Type B pancreatic cell (in vitro differentiated cells): ENCODE data around the gene ALG2. TPM values are rescaled to one million over a fixed set of nuclear protein-coding genes. Genes with fewer than 3 reads are reported as not detected.

Source experiments
- DNase-seq: peaks from one replicate; pipeline ENCODE4 v3.0.0; 2021; ENCODE audit warnings: mixed read lengths; ENCODE audit not compliant: unreplicated experiment; ENCODE audit errors: extremely low spot score
- H3K27ac Mint-ChIP-seq: 2 replicates; pipeline ENCODE4 v1.8.0; 2021; ENCODE audit warnings: mild to moderate bottlenecking, mixed read lengths
- H3K27me3 Mint-ChIP-seq: 2 replicates; pipeline ENCODE4 v1.8.0; 2021; ENCODE audit warnings: mixed read lengths
- H3K36me3 Mint-ChIP-seq: 2 replicates; pipeline ENCODE4 v1.8.0; 2021; ENCODE audit warnings: mixed read lengths
- H3K4me1 Mint-ChIP-seq: one replicate; pipeline ENCODE4 v1.8.0; 2021; ENCODE audit warnings: mixed read lengths; ENCODE audit not compliant: unreplicated experiment
- H3K4me3 Mint-ChIP-seq: 2 replicates; pipeline ENCODE4 v1.8.0; 2021; ENCODE audit warnings: mild to moderate bottlenecking, mixed read lengths
- H3K9me3 Mint-ChIP-seq: 2 replicates; pipeline ENCODE4 v1.8.0; 2021; ENCODE audit warnings: mixed read lengths
- total RNA-seq: library from RNA; stranded (reverse); gene quantifications from 2 replicates; pipeline ENCODE4 v1.2.1, GENCODE V29; 2021; ENCODE audit warnings: low replicate concordance
- TF ChIP-seq, protein P1 (sequence below): fragments of 200-600 bp; sonication (generic); conservative IDR thresholded peaks from 2 replicates; pipeline ENCODE4 v1.5.0; 2021; ENCODE audit warnings: antibody characterized with exemption, mild to moderate bottlenecking

ALG2 gene
- total RNA-seq, 1 donor from 2014 or later: 35.3 TPM

DNA sequence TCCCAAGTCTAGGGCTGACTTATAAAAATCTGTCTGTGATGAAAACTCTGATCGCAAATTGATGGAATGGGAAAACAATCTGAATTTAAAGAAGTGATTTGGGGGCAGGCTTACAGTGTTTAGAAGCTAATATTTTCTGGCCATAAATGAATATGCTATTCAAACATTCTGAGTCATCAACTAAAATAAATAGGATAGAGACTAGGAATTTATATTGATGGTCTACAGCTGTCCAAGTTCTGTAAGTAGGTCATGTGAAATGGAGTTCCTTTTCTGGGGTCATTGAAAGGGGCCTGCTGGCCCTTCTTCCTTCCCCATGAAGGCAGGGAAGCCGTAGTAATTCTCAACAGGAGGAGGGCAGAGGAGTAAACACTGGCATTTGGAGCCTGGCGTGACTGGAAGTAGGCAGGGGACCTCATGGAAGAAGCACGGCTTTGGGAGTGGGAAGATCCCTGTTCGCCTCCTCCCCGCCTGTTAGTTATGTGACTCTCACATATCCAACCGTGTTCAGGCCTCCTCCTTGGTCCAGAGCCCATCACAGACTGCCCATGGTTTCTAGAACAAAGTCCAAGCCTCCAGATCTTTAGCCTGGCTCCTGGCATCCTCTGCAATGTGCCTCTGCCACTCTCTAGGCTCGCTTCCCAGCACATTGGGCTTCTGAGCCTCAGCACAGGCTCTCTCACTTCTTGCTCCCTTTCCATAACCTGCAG lies 31.7 kb downstream of the ALG2 start:
- DNase-seq: no peak
- Mint-ChIP-seq H3K36me3 (no peaks in the 10 kb centered on the region), H3K9me3 (no peaks in the 10 kb centered on the region), H3K4me1 (no peaks in the 10 kb centered on the region), H3K27me3 (peaks cover 32% of the 10 kb centered on the region), H3K4me3 (no peak overlapping the region), H3K27ac (no peak overlapping the region)
- TF ChIP-seq, protein P1, sequence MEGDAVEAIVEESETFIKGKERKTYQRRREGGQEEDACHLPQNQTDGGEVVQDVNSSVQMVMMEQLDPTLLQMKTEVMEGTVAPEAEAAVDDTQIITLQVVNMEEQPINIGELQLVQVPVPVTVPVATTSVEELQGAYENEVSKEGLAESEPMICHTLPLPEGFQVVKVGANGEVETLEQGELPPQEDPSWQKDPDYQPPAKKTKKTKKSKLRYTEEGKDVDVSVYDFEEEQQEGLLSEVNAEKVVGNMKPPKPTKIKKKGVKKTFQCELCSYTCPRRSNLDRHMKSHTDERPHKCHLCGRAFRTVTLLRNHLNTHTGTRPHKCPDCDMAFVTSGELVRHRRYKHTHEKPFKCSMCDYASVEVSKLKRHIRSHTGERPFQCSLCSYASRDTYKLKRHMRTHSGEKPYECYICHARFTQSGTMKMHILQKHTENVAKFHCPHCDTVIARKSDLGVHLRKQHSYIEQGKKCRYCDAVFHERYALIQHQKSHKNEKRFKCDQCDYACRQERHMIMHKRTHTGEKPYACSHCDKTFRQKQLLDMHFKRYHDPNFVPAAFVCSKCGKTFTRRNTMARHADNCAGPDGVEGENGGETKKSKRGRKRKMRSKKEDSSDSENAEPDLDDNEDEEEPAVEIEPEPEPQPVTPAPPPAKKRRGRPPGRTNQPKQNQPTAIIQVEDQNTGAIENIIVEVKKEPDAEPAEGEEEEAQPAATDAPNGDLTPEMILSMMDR: no peak

DNA sequence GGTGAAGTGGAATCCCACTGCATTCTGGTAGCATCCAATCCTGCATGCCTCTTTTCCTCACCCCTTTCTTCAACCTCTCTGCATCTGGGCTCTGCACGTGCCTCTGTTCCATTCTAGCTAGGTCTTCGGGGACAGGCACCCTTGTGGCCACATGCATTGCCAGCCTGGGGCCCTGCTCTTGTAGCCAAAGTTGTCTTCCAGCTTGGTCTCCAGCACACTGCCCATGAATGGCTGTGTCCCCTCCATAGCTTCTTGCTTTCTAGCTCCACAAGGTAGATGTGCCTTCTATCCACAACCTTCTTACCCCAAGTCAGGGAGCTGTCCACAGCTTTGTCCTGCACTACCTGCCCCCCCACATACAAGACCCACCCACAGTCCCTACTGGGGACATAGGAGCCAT lies 32.6 kb downstream of the ALG2 start:
- TF ChIP-seq, protein P1: no peak
- Mint-ChIP-seq H3K36me3 (no peaks in the 10 kb centered on the region), H3K27me3 (peaks cover 38% of the 10 kb centered on the region), H3K4me1 (peaks cover 5% of the 10 kb centered on the region), H3K9me3 (no peaks in the 10 kb centered on the region), H3K4me3 (no peak overlapping the region), H3K27ac (no peak overlapping the region)
- DNase-seq: no peak

DNA sequence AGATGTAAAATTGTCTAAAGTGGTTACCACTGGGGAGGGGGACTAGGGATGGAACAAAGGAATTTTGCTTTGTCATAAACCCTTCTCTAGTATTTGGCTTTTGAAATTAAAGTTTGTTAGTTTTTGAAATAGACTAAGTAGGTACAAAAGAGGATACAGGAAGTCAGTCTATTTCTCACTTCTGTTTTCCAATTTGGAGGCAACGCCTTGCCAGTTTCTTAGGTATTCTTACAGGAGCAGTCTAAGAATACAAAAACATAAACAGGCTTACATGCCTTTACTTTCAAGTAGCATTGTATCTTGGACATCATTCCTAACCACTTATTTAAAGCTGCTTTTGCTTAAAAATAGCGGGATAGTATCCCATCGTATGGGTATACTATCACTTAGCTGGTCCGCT lies 34.4 kb downstream of the ALG2 start:
- Mint-ChIP-seq H3K4me1 (peaks cover 5% of the 10 kb centered on the region), H3K27me3 (peaks cover 38% of the 10 kb centered on the region), H3K4me3 (no peak overlapping the region), H3K27ac (no peak overlapping the region), H3K9me3 (no peaks in the 10 kb centered on the region), H3K36me3 (no peaks in the 10 kb centered on the region)
- TF ChIP-seq, protein P1: no peak
- no peak for DNase-seq

DNA sequence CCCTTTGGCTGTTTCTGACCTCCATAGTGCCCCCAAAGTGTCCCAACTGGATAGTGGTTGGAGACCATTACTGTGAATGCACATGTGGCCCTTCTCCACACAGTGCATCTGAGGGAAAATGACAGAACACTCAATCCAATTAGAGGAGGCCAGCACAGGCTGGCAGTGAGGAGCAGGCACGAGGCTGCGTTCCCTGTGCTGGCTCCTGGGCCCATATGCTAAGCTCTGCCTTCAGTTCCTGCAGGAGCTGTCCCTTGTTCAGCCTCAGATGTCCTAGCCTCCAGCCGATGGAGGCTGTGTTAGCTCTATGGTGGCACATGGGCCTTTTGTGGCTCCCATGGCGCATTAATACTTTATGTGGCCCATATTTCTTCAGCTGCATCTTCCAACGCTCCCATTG lies 35.8 kb downstream of the ALG2 start:
- H3K27ac Mint-ChIP-seq: no peak overlapping the region
- no peaks in the 10 kb centered on the region for H3K36me3 Mint-ChIP-seq
- no peak overlapping the region for H3K4me3 Mint-ChIP-seq
- H3K27me3 Mint-ChIP-seq: peaks cover 40% of the 10 kb centered on the region
- H3K9me3 Mint-ChIP-seq: no peaks in the 10 kb centered on the region
- DNase-seq: no peak
- H3K4me1 Mint-ChIP-seq: peaks cover 10% of the 10 kb centered on the region
- TF ChIP-seq, protein P1: no peak

DNA sequence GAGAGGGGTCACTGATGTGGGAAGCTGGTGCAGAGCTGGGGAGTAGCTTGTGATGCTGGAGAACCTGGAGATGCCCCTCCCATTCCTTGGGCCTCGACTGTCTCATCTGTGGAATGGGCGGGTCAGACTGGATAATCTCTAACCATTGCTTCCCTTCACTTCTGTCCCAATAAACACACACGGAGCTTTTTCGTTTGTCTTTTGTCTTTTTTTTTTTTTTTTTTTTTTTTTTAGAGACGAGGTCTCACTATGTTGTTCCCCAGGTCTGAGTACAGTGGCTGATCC lies 36.5 kb downstream of the ALG2 start:
- Mint-ChIP-seq H3K27me3 (peaks cover 42% of the 10 kb centered on the region), H3K4me3 (no peak overlapping the region), H3K4me1 (peaks cover 10% of the 10 kb centered on the region), H3K9me3 (no peaks in the 10 kb centered on the region), H3K27ac (no peak overlapping the region), H3K36me3 (no peaks in the 10 kb centered on the region)
- no peak for DNase-seq
- TF ChIP-seq, protein P1: no peak
